Lung (tissue), 12 donors: ENCODE data around the gene EDA. TPM values are rescaled to one million over a fixed set of nuclear protein-coding genes. Genes with fewer than 3 reads are reported as not detected.

Source experiments
- ATAC-seq: fragments of 200-7000 bp; cut with Tn5 transposase; one replicate; pipeline ENCODE4 v1.9.1; 2020; ENCODE audit warnings: moderate number of reproducible peaks; ENCODE audit not compliant: insufficient read depth, low FRiP score
- DNase-seq, 3 donors: peaks; one replicate each; pipeline ENCODE4 v3.0.0-alpha.2; 2013 to 2017
- H3K27ac ChIP-seq, 2 donors: one replicate each; pipeline ENCODE4 v1.5.1; 2013; ENCODE audit warnings: mild to moderate bottlenecking in 2 of 2, moderate library complexity in 2 of 2, control low read depth in 1 of 2, inconsistent platforms in 1 of 2, low read depth in 1 of 2, low read length in 1 of 2
- H3K27me3 ChIP-seq, 3 donors: one replicate each; pipeline ENCODE4 v1.5.1; 2013; ENCODE audit warnings: low read length in 2 of 3; ENCODE audit not compliant: control insufficient read depth in 3 of 3, insufficient read depth in 3 of 3
- H3K36me3 ChIP-seq, 4 donors: one replicate each; pipeline ENCODE4 v1.5.1; 2013; ENCODE audit warnings: low read length in 4 of 4, mild to moderate bottlenecking in 1 of 4, moderate library complexity in 1 of 4; ENCODE audit not compliant: control insufficient read depth in 4 of 4, insufficient read depth in 4 of 4
- H3K4me1 ChIP-seq, 5 donors: one replicate each; pipeline ENCODE4 v1.5.1; 2013; ENCODE audit warnings: low read length in 5 of 5, mild to moderate bottlenecking in 2 of 5, moderate library complexity in 1 of 5; ENCODE audit not compliant: control insufficient read depth in 5 of 5, insufficient read depth in 5 of 5
- H3K4me3 ChIP-seq: one replicate; pipeline ENCODE4 v1.5.1; 2013; ENCODE audit warnings: mild to moderate bottlenecking, control low read depth, moderate library complexity
- H3K9ac ChIP-seq, 2 donors: one replicate each; pipeline ENCODE4 v1.5.1; 2013; ENCODE audit warnings: low read length in 2 of 2, control low read depth in 1 of 2; ENCODE audit not compliant: insufficient read depth in 1 of 2
- H3K9me3 ChIP-seq, 4 donors: one replicate each; pipeline ENCODE4 v1.5.1; 2013; ENCODE audit warnings: low read length in 3 of 4, mild to moderate bottlenecking in 1 of 4, moderate library complexity in 1 of 4; ENCODE audit not compliant: control insufficient read depth in 4 of 4, insufficient read depth in 3 of 4
- WGBS, 2 donors: extraction: QIAGEN DNeasy Blood & Tissue Kit; methylation state at CpG; one replicate each; pipeline ENCODE4 v1.1.7; 2013; 5-methylcytosine and 5-hydroxymethylcytosine counted together
- polyA plus RNA-seq, 2 donors: library from polyadenylated mRNA; stranded (reverse); fragments of 200-250 nt; gene quantifications; one replicate each; pipeline ENCODE4 v1.2.1, GENCODE V29; 2013
- total RNA-seq, 2 donors: library from RNA; depleted of rRNA in 1 of 2; stranded (reverse); fragments of >200 nt in 1 of 2; gene quantifications; one replicate each; pipeline ENCODE4 v1.2.1, GENCODE V29; 2014 to 2021
- TF ChIP-seq, protein P1 (sequence below): IDR thresholded peaks from 2 replicates; pipeline ENCODE4 v1.5.1; 2012; ENCODE audit warnings: mild to moderate bottlenecking; ENCODE audit errors: control extremely low read depth, extremely low read depth
- donor health status: control.
- donor health status: control.
- donor health status: Bipolar disorder and iron deficiency.
- donor health status: healthy.
- donor health status: DM: yes; HTN: yes; CAD: no.

Gene EDA
- total and polyA plus RNA-seq, 4 donors: 0.93 to 7.9 (median 3.1) TPM

GRCh38 chrX:70046978-70047377 lies 431.1 kb downstream of the EDA start:
- DNase-seq: no peak
- TF ChIP-seq, protein P1, sequence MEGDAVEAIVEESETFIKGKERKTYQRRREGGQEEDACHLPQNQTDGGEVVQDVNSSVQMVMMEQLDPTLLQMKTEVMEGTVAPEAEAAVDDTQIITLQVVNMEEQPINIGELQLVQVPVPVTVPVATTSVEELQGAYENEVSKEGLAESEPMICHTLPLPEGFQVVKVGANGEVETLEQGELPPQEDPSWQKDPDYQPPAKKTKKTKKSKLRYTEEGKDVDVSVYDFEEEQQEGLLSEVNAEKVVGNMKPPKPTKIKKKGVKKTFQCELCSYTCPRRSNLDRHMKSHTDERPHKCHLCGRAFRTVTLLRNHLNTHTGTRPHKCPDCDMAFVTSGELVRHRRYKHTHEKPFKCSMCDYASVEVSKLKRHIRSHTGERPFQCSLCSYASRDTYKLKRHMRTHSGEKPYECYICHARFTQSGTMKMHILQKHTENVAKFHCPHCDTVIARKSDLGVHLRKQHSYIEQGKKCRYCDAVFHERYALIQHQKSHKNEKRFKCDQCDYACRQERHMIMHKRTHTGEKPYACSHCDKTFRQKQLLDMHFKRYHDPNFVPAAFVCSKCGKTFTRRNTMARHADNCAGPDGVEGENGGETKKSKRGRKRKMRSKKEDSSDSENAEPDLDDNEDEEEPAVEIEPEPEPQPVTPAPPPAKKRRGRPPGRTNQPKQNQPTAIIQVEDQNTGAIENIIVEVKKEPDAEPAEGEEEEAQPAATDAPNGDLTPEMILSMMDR: no peak

GRCh38 chrX:70049406-70049805 lies 433.5 kb downstream of the EDA start:
- TF ChIP-seq, protein P1: no peak
- H3K9ac ChIP-seq: no peak overlapping the region
- no peaks in the 10 kb centered on the region for H3K4me1 ChIP-seq
- WGBS, 2 donors: 78 to 91% methylated on average over 3 of the region's 3 CpGs
- peaks cover 3 to 17% (median 7%) of the 10 kb centered on the region in 3 donors for H3K27me3 ChIP-seq
- DNase-seq (no peak), ATAC-seq (no peak)
- H3K27ac ChIP-seq: no peak overlapping the region
- H3K9me3 ChIP-seq: peaks cover 0 to 3% (median 0%) of the 10 kb centered on the region in 4 donors
- no peaks in the 10 kb centered on the region for H3K36me3 ChIP-seq
- no peak overlapping the region for H3K4me3 ChIP-seq

More at GRCh38 chrX:70046978-70047377, 431.1 kb downstream of the EDA start:
- H3K4me1 ChIP-seq: peaks cover 0 to 3% (median 0%) of the 10 kb centered on the region in 5 donors
- no peaks in the 10 kb centered on the region for H3K36me3 ChIP-seq
- H3K4me3 ChIP-seq: no peak overlapping the region
- H3K27ac ChIP-seq: no peak overlapping the region
- peaks cover 0 to 4% (median 0%) of the 10 kb centered on the region in 4 donors for H3K9me3 ChIP-seq
- H3K9ac ChIP-seq: no peak overlapping the region
- ATAC-seq: no peak
- peaks cover 0 to 14% (median 8%) of the 10 kb centered on the region in 3 donors for H3K27me3 ChIP-seq

DNA sequence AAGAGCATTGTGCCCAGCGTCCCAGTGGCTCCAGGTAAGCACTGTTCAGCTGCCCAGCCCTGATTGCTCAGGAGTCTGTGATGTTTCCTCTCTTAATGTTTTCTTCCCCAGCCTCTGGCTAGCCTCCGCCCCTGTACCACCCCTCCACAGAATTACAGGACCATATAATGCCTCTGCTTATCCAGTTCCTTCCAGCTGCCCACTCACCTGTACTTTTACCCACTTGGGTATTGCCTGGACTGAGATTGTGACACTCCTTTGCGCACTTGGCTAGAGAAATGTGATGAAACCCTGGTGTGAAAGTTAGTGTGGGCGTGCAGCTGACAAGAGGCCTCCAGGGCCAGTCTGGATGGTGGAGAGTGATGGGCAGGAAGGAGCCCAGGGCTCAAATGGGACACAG lies 434.0 kb downstream of the EDA start, which contains the start of gene AWAT2:
TSS of gene AWAT2 (minus strand) at position 14 of the 400 bp plus-strand sequence. CDS start at position 8, 6 bp downstream.
- H3K27me3 ChIP-seq: peaks cover 3 to 20% (median 7%) of the 10 kb centered on the region in 3 donors
- H3K27ac ChIP-seq: no peak within 1 kb of the TSS
- H3K4me3 ChIP-seq: no peak within 1 kb of the TSS
- WGBS, 2 donors: 60 to 85% methylated on average over 4 of the region's 4 CpGs
- H3K9ac ChIP-seq: no peak within 1 kb of the TSS
- DNase-seq (no peak), ATAC-seq (no peak)
- no peaks in the 10 kb centered on the region for H3K36me3 ChIP-seq
- TF ChIP-seq, protein P1: no peak
- H3K4me1 ChIP-seq: no peaks in the 10 kb centered on the region
- H3K9me3 ChIP-seq: peaks cover 0 to 3% (median 0%) of the 10 kb centered on the region in 4 donors
